Measurements from ENCODE around the gene ZNF804B.

The ZNF804B gene

GRCh38 chr7:88929719-88930118 is 170.2 kb downstream of the ZNF804B start:
- H3K27ac ChIP-seq: no peak overlapping the region
- H3K9ac ChIP-seq: no peak overlapping the region
- no peak overlapping the region for H2AFZ ChIP-seq
- no peaks in the 10 kb centered on the region for H3K27me3 ChIP-seq (ENCODE audit: control insufficient read depth, insufficient read depth, low read length)
- no peak for TF ChIP-seq CTCF (IDR thresholded peaks at IDR 0.05)
- H3K9me3 ChIP-seq (ENCODE audit: control insufficient read depth, low read length): no peaks in the 10 kb centered on the region
- H3K4me2 ChIP-seq (ENCODE audit: low read length): no peak overlapping the region
- H3K4me1 ChIP-seq: no peaks in the 10 kb centered on the region
- no peaks in the 10 kb centered on the region for H3K79me2 ChIP-seq
- H3K4me3 ChIP-seq (ENCODE audit: low read depth, low read length): no peak overlapping the region
- H3K36me3 ChIP-seq (ENCODE audit: control insufficient read depth, insufficient read depth, low read length): no peaks in the 10 kb centered on the region

GRCh38 chr7:88933285-88933684 is 173.8 kb downstream of the ZNF804B start:
- H3K4me3 ChIP-seq (ENCODE audit: low read depth, low read length): no peak overlapping the region
- no peaks in the 10 kb centered on the region for H3K4me1 ChIP-seq
- no peak overlapping the region for H3K9ac ChIP-seq
- H3K4me2 ChIP-seq (ENCODE audit: low read length): no peak overlapping the region
- H2AFZ ChIP-seq: no peak overlapping the region
- H3K27me3 ChIP-seq (ENCODE audit: control insufficient read depth, insufficient read depth, low read length): no peaks in the 10 kb centered on the region
- TF ChIP-seq CTCF (IDR thresholded peaks at IDR 0.05): no peak
- H3K36me3 ChIP-seq (ENCODE audit: control insufficient read depth, insufficient read depth, low read length): no peaks in the 10 kb centered on the region
- no peaks in the 10 kb centered on the region for H3K9me3 ChIP-seq (ENCODE audit: control insufficient read depth, low read length)
- H3K79me2 ChIP-seq: no peaks in the 10 kb centered on the region
- no peak overlapping the region for H3K27ac ChIP-seq

- no peaks in the 10 kb centered on the region for H3K9me3 ChIP-seq (ENCODE audit: control insufficient read depth, low read length)
- H3K4me1 ChIP-seq: no peaks in the 10 kb centered on the region
- no peak for TF ChIP-seq CTCF (IDR thresholded peaks at IDR 0.05)
- H3K27me3 ChIP-seq (ENCODE audit: control insufficient read depth, insufficient read depth, low read length): no peaks in the 10 kb centered on the region
- H3K4me3 ChIP-seq (ENCODE audit: low read depth, low read length): no peak overlapping the region
- H3K79me2 ChIP-seq: no peaks in the 10 kb centered on the region
- H3K4me2 ChIP-seq (ENCODE audit: low read length): no peak overlapping the region
- no peaks in the 10 kb centered on the region for H3K36me3 ChIP-seq (ENCODE audit: control insufficient read depth, insufficient read depth, low read length)
- H2AFZ ChIP-seq: no peak overlapping the region
- H3K9ac ChIP-seq: no peak overlapping the region
- no peak overlapping the region for H3K27ac ChIP-seq
Observed at GRCh38 chr7:88942815-88943501, 183.5 kb downstream of the ZNF804B start.

- Histone ChIP-seq H3K79me2 (no peaks in the 10 kb centered on the region), H3K36me3 (ENCODE audit: control insufficient read depth, insufficient read depth, low read length) (no peaks in the 10 kb centered on the region), H2AFZ (no peak overlapping the region), H3K9me3 (ENCODE audit: control insufficient read depth, low read length) (no peaks in the 10 kb centered on the region), H3K4me2 (ENCODE audit: low read length) (no peak overlapping the region), H3K9ac (no peak overlapping the region), H3K27me3 (ENCODE audit: control insufficient read depth, insufficient read depth, low read length) (no peaks in the 10 kb centered on the region), H3K4me1 (no peaks in the 10 kb centered on the region), H3K4me3 (ENCODE audit: low read depth, low read length) (no peak overlapping the region), H3K27ac (no peak overlapping the region)
- TF ChIP-seq CTCF (IDR thresholded peaks at IDR 0.05): no peak
Observed at GRCh38 chr7:88951826-88952225, 192.3 kb downstream of the ZNF804B start.

- no peaks in the 10 kb centered on the region for H3K79me2 ChIP-seq
- H3K4me1 ChIP-seq: no peaks in the 10 kb centered on the region
- no peak overlapping the region for H3K4me3 ChIP-seq (ENCODE audit: low read depth, low read length)
- H3K27ac ChIP-seq: no peak overlapping the region
- H3K4me2 ChIP-seq (ENCODE audit: low read length): no peak overlapping the region
- no peaks in the 10 kb centered on the region for H3K36me3 ChIP-seq (ENCODE audit: control insufficient read depth, insufficient read depth, low read length)
- no peak overlapping the region for H2AFZ ChIP-seq
- H3K9me3 ChIP-seq (ENCODE audit: control insufficient read depth, low read length): no peaks in the 10 kb centered on the region
- no peak for TF ChIP-seq CTCF (IDR thresholded peaks at IDR 0.05)
- no peaks in the 10 kb centered on the region for H3K27me3 ChIP-seq (ENCODE audit: control insufficient read depth, insufficient read depth, low read length)
- no peak overlapping the region for H3K9ac ChIP-seq
Observed at GRCh38 chr7:88964418-88964817, 204.9 kb downstream of the ZNF804B start.
